Stimulated activated CD4-positive, alpha-beta T cell treated with anti-CD3 and anti-CD28 coated beads, Interleukin-2, amount 100 ng/mL, for 24 hours (primary cell): ENCODE measurements around the gene EPHA5.

Experiments used
- DNase-seq, 2 donors: peaks; one replicate each; pipeline ENCODE4 v3.0.0-alpha.2; 2020

The EPHA5 gene

GRCh38 chr4:65670331-65671031 lies at the start of gene EPHA5:
Gene EPHA5, minus strand, starts transcription at chr4:65670489. Its CDS starts 747 bp downstream, at chr4:65669742.
- DNase-seq = no peak

GRCh38 chr4:65719635-65720034 lies 49.3 kb upstream of the EPHA5 start:
- no peak for DNase-seq

GRCh38 chr4:65698631-65699030 lies 28.3 kb upstream of the EPHA5 start:
- no peak for DNase-seq

GRCh38 chr4:65696436-65696835 lies 26.1 kb upstream of the EPHA5 start:
- DNase-seq = no peak

GRCh38 chr4:65671372-65671771 lies 1.1 kb upstream of the EPHA5 start:
- DNase-seq = no peak

GRCh38 chr4:65670020-65670330 lies 314 bp downstream of the EPHA5 start:
- DNase-seq = no peak

- DNase-seq = no peak
Observed at GRCh38 chr4:65669111-65670019, 924 bp downstream of the EPHA5 start.

GRCh38 chr4:65668201-65669089 lies 1.8 kb downstream of the EPHA5 start:
- DNase-seq = no peak

- no peak for DNase-seq
Observed at GRCh38 chr4:65667506-65668041, 2.7 kb downstream of the EPHA5 start.

GRCh38 chr4:65665771-65666523 lies 4.3 kb downstream of the EPHA5 start:
- no peak for DNase-seq

GRCh38 chr4:65661471-65661870 lies 8.8 kb downstream of the EPHA5 start:
- no peak for DNase-seq

- DNase-seq = no peak
Observed at GRCh38 chr4:65658117-65658516, 12.2 kb downstream of the EPHA5 start.

- DNase-seq = no peak
Observed at GRCh38 chr4:65656008-65656407, 14.3 kb downstream of the EPHA5 start.

- DNase-seq = no peak
Observed at GRCh38 chr4:65654976-65655375, 15.3 kb downstream of the EPHA5 start.

- DNase-seq = no peak
Observed at GRCh38 chr4:65653740-65654361, 16.4 kb downstream of the EPHA5 start.

GRCh38 chr4:65651751-65652150 lies 18.5 kb downstream of the EPHA5 start:
- DNase-seq = no peak

GRCh38 chr4:65651031-65651430 lies 19.3 kb downstream of the EPHA5 start:
- DNase-seq = no peak

GRCh38 chr4:65646136-65646535 lies 24.2 kb downstream of the EPHA5 start:
- DNase-seq = no peak

GRCh38 chr4:65645185-65645584 lies 25.1 kb downstream of the EPHA5 start:
- no peak for DNase-seq

- no peak for DNase-seq
Observed at GRCh38 chr4:65635051-65635821, 35.1 kb downstream of the EPHA5 start.

- no peak for DNase-seq
Observed at GRCh38 chr4:65624651-65625050, 45.6 kb downstream of the EPHA5 start.
